Mucosa of gallbladder (tissue), 1 donor: ENCODE measurements around the gene PRRG4. TPM values are rescaled to one million over a fixed set of nuclear protein-coding genes. Genes with fewer than 3 reads are reported as not detected.
A peak's percentile ranks its signal among the peaks of the same experiment; 100 is the strongest.
"Not testable (repeated sequence)": the region's sequence is repeated elsewhere in the genome, so short reads cannot be mapped to it uniquely, and the experiment has no call there.

Experiments
- DNase-seq: peaks from one replicate; pipeline ENCODE4 v3.0.0-alpha.2; 2020; ENCODE audit warnings: low spot score
- total RNA-seq: library from RNA; stranded (reverse); gene quantifications from one replicate; pipeline ENCODE4 v1.2.1, GENCODE V29; 2021
- donor health status: DM: no; HTN: no; CAD: no.

Gene PRRG4
- 12.7 TPM for total RNA-seq

GRCh38 chr11:32829680-32830412 is at the start of gene PRRG4:
PRRG4 (plus strand) TSS chr11:32829927; CDS start chr11:32830530, 603 bp downstream.
- DNase-seq, result peak; percentile 80

GRCh38 chr11:32780839-32781238 is 48.9 kb upstream of the PRRG4 start:
- not testable (repeated sequence) for DNase-seq

- DNase-seq, result no peak
These were observed 48.0 kb upstream of the PRRG4 start for GRCh38 chr11:32781721-32782120.

GRCh38 chr11:32785262-32785661 is 44.5 kb upstream of the PRRG4 start:
- no peak for DNase-seq

- DNase-seq, result no peak
These were observed 42.9 kb upstream of the PRRG4 start for GRCh38 chr11:32786811-32787210.

- DNase-seq, result no peak
These were observed 38.8 kb upstream of the PRRG4 start for GRCh38 chr11:32790916-32791315.

GRCh38 chr11:32792111-32792947 is 37.4 kb upstream of the PRRG4 start:
- DNase-seq, result no peak

- peak; percentile 69 for DNase-seq
These were observed 36.7 kb upstream of the PRRG4 start for GRCh38 chr11:32792948-32793475.

GRCh38 chr11:32794439-32794838 is 35.3 kb upstream of the PRRG4 start, which contains the start of gene CCDC73:
CCDC73 (minus strand) TSS chr11:32794662; CDS start chr11:32760243, 34,419 bp downstream.
- no peak for DNase-seq

GRCh38 chr11:32796425-32796824 is 33.3 kb upstream of the PRRG4 start:
- DNase-seq, result no peak

GRCh38 chr11:32809313-32809712 is 20.4 kb upstream of the PRRG4 start:
- DNase-seq, result peak; percentile 68

- DNase-seq, result no peak
These were observed 12.4 kb upstream of the PRRG4 start for GRCh38 chr11:32817181-32817851.

- DNase-seq, result no peak
These were observed 11.9 kb upstream of the PRRG4 start for GRCh38 chr11:32817852-32818183.

GRCh38 chr11:32819187-32819586 is 10.5 kb upstream of the PRRG4 start:
- DNase-seq, result no peak

- DNase-seq, result no peak
These were observed 9.2 kb upstream of the PRRG4 start for GRCh38 chr11:32820497-32820896.

- no peak for DNase-seq
These were observed 8.2 kb upstream of the PRRG4 start for GRCh38 chr11:32821517-32821916.

- no peak for DNase-seq
These were observed 7.7 kb upstream of the PRRG4 start for GRCh38 chr11:32821917-32822560.

GRCh38 chr11:32823617-32824016 is 6.1 kb upstream of the PRRG4 start:
- DNase-seq, result not testable (repeated sequence)

GRCh38 chr11:32826113-32826512 is 3.6 kb upstream of the PRRG4 start:
- DNase-seq, result no peak

GRCh38 chr11:32827276-32827675 is 2.5 kb upstream of the PRRG4 start:
- DNase-seq, result no peak

GRCh38 chr11:32829157-32829679 is 509 bp upstream of the PRRG4 start:
- DNase-seq, result no peak

GRCh38 chr11:32830413-32830738 is 649 bp downstream of the PRRG4 start:
- peak; percentile 72 for DNase-seq
